GM12878 (cell line): ENCODE measurements around the gene ABI3. TPM values are rescaled to one million over a fixed set of nuclear protein-coding genes. Genes with fewer than 3 reads are reported as not detected.

Source experiments
- ATAC-seq: fragments of 200-7000 bp; cut with Tn5 transposase; 3 replicates; pipeline ENCODE4 v1.9.1; 2020; ENCODE audit warnings: mild to moderate bottlenecking, moderate library complexity
- BruUV-seq: library from RNA; stranded (reverse); fragments of 400-500 nt; replicated peaks from 2 replicates; lab custom pipeline; 2021; lab: Mats Ljungman, UMichigan
- CTCF ChIA-PET: fragments of 300-600 bp; sonication (Branson Sonifier 250); formaldehyde crosslinking; extraction: SDS; loops from one replicate; lab custom pipeline; 2021; ENCODE audit warnings: inconsistent platforms; lab: Yijun Ruan, JAX
- POLR2A ChIA-PET: fragments of 350-600 bp; formaldehyde crosslinking; extraction: SDS; loops from one replicate; lab custom pipeline; 2021; ENCODE audit warnings: inconsistent platforms; lab: Charles Lee
- RAD21 ChIA-PET: fragments of 300-600 bp; sonication (Branson Sonifier 250); formaldehyde crosslinking; loops from one replicate; lab custom pipeline; 2023; ENCODE audit warnings: antibody characterized with exemption; ENCODE audit not compliant: unreplicated experiment; lab: Charles Lee
- SMC1A ChIA-PET: fragments of 300-600 bp; sonication (Branson Sonifier 250); formaldehyde crosslinking; loops from one replicate; lab custom pipeline; 2023; ENCODE audit not compliant: unreplicated experiment, uncharacterized antibody; lab: Charles Lee
- DNase-seq: peaks from one replicate; pipeline ENCODE4 v3.0.0-alpha.2; 2011; ENCODE audit warnings: low read depth, low spot score
- FAIRE-seq: peaks from 3 replicates; lab custom pipeline; 2011; peaks lifted over from hg19 to GRCh38; lab: Jason Lieb, UNC
- H2AFZ ChIP-seq: 2 replicates; pipeline ENCODE4 v1.6.0; 2011; ENCODE audit warnings: low read depth, low read length, control low read depth; ENCODE audit not compliant: control insufficient read depth
- H3K27ac ChIP-seq: 2 replicates; pipeline ENCODE4 v1.5.1; 2011; ENCODE audit warnings: control low read depth; ENCODE audit not compliant: control insufficient read depth, insufficient read depth
- H3K27me3 ChIP-seq, 2 experiments: replicated peaks in 1 of 2; 2 replicates each; pipeline versions ENCODE4 v1.6.0 to v1.6.1; 2011; ENCODE audit warnings: low read length in 1 of 2; ENCODE audit not compliant: control insufficient read depth in 2 of 2, insufficient read depth in 2 of 2
- H3K36me3 ChIP-seq, 2 experiments: 2 replicates each; pipeline ENCODE4 v1.5.1; 2011; ENCODE audit warnings: low read length in 1 of 2; ENCODE audit not compliant: control insufficient read depth in 2 of 2, insufficient read depth in 2 of 2
- H3K4me1 ChIP-seq: 2 replicates; pipeline ENCODE4 v1.6.1; 2011; ENCODE audit warnings: mild to moderate bottlenecking, low read length, moderate library complexity, mixed read lengths; ENCODE audit not compliant: control insufficient read depth, insufficient read depth
- H3K4me2 ChIP-seq: 2 replicates; pipeline ENCODE4 v1.6.0; 2011; ENCODE audit warnings: control low read depth; ENCODE audit not compliant: control insufficient read depth, insufficient read depth
- H3K4me3 ChIP-seq: fragments of 200-600 bp; sonication (generic); 2 replicates; pipeline ENCODE4 v1.5.1; 2016
- H3K79me2 ChIP-seq: 2 replicates; pipeline ENCODE4 v1.6.0; 2011; ENCODE audit warnings: low read length; ENCODE audit not compliant: control insufficient read depth, insufficient read depth
- H3K9ac ChIP-seq: 2 replicates; pipeline ENCODE4 v1.8.0; 2011; ENCODE audit warnings: low read length, control low read depth, mixed read lengths; ENCODE audit not compliant: control insufficient read depth, insufficient read depth
- H3K9me3 ChIP-seq: replicated peaks from 3 replicates; pipeline ENCODE4 v1.5.1; 2011; ENCODE audit warnings: mild to moderate bottlenecking, low read length; ENCODE audit not compliant: control insufficient read depth, insufficient read depth
- H4K20me1 ChIP-seq: 2 replicates; pipeline ENCODE4 v1.6.0; 2011; ENCODE audit not compliant: control insufficient read depth, insufficient read depth
- CBX3 ChIP-seq: fragments of 200-600 bp; sonication (generic); IDR thresholded peaks from 2 replicates; pipeline ENCODE4 v1.6.1; 2016; ENCODE audit warnings: low read depth, borderline replicate concordance
- HDAC2 ChIP-seq: fragments of 200-600 bp; sonication (generic); IDR thresholded peaks from 2 replicates; pipeline ENCODE4 v1.6.1; 2017
- IKZF1 ChIP-seq: fragments of 450-650 bp; conservative IDR thresholded peaks from 2 replicates; pipeline ENCODE4 v1.6.1; 2017; ENCODE audit warnings: antibody characterized with exemption, mild to moderate bottlenecking
- NR2F1 ChIP-seq: fragments of 450-650 bp; conservative IDR thresholded peaks from 2 replicates; pipeline ENCODE4 v1.6.1; 2017; ENCODE audit warnings: mild to moderate bottlenecking
- SPI1 ChIP-seq: IDR thresholded peaks from 2 replicates; pipeline ENCODE4 v1.6.1; 2011; ENCODE audit warnings: low read depth, mild to moderate bottlenecking, low read length, moderate library complexity, borderline replicate concordance; ENCODE audit not compliant: insufficient read depth
- WGBS: methylation state at CpG from one replicate; pipeline ENCODE4 v1.1.6; 2016; ENCODE audit warnings: low lambda C conversion rate; ENCODE audit not compliant: insufficient replicate concordance, insufficient coverage; ENCODE audit errors: missing lambda C conversion rate; 5-methylcytosine and 5-hydroxymethylcytosine counted together
- in situ Hi-C: fragments of 300-500 bp; cut with MboI; formaldehyde crosslinking; loops from 9 replicates; pipeline ENCODE4 v1.14.3; 2018; ENCODE audit warnings: mixed read lengths
- intact Hi-C: fragments of 100-400 bp; cut with micrococcal nuclease; formaldehyde crosslinking; loops from one replicate; pipeline ENCODE4 v1.14.2; 2022; ENCODE audit not compliant: unreplicated experiment
- polyA plus RNA-seq, 11 experiments: library from polyadenylated mRNA; depleted of rRNA in 4 of 11; unstranded in 6 of 11; stranded (reverse) in 5 of 11; fragments of >200 nt; fragmentation: Nextera tagmentation in 4 of 11; fragmentation: Illumina TruSeq in 1 of 11; extraction: Ambion mirVana in 4 of 11; extraction: Trizol in 1 of 11; gene quantifications; 1 replicate in 1 of 11; 2 replicates in 10 of 11; pipeline versions ENCODE4 v1.2.1 to v1.2.3, GENCODE V29; 2011 to 2016; ENCODE audit warnings: inconsistent platforms in 2 of 11, missing spikeins in 2 of 11, low read depth in 1 of 11
- total RNA-seq, 4 experiments: library from RNA; depleted of rRNA in 3 of 4; stranded (reverse); fragments of >200 nt in 3 of 4; fragmentation: Illumina TruSeq in 1 of 4; extraction: Trizol in 1 of 4; gene quantifications; 2 replicates each; pipeline versions ENCODE4 v1.2.1 to v1.2.3, GENCODE V29; 2013 to 2021
- TF ChIP-seq, protein P1 (sequence below): fragments of 450-650 bp; IDR thresholded peaks from 2 replicates; pipeline ENCODE4 v1.6.1; 2016; ENCODE audit warnings: mild to moderate bottlenecking

Gene ABI3
- total and polyA plus RNA-seq, 10 of the 15 experiments (the other 5 are each of a cell fraction or from before 2014, with no cell fraction given) = 13.4 to 109 (median 51.1) TPM

DNA sequence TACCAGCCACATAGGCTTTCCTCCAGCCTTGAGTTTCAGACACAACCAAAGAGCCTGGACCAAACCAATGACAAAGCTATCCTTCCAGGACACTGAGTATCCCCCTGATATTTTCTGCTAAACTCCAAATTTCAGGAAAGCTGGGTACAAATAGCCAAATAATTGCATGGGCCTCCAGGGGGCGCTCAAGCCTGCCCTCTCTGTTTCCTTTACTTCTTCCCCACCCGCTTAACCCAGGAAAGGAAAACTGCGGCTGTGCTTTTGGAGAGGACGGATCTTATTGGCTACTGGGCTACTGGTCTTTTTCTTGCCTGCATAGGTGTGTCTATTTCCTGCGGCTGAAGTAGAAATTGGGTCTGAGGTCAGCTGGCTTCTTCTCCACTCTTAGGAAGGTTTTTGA is 30.2 kb upstream of the ABI3 start (continued):
- TF ChIP-seq, protein P1, sequence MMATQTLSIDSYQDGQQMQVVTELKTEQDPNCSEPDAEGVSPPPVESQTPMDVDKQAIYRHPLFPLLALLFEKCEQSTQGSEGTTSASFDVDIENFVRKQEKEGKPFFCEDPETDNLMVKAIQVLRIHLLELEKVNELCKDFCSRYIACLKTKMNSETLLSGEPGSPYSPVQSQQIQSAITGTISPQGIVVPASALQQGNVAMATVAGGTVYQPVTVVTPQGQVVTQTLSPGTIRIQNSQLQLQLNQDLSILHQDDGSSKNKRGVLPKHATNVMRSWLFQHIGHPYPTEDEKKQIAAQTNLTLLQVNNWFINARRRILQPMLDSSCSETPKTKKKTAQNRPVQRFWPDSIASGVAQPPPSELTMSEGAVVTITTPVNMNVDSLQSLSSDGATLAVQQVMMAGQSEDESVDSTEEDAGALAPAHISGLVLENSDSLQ = no peak
- TF ChIP-seq IKZF1 = peak; percentile 51
- no peak for TF ChIP-seq CBX3

DNA sequence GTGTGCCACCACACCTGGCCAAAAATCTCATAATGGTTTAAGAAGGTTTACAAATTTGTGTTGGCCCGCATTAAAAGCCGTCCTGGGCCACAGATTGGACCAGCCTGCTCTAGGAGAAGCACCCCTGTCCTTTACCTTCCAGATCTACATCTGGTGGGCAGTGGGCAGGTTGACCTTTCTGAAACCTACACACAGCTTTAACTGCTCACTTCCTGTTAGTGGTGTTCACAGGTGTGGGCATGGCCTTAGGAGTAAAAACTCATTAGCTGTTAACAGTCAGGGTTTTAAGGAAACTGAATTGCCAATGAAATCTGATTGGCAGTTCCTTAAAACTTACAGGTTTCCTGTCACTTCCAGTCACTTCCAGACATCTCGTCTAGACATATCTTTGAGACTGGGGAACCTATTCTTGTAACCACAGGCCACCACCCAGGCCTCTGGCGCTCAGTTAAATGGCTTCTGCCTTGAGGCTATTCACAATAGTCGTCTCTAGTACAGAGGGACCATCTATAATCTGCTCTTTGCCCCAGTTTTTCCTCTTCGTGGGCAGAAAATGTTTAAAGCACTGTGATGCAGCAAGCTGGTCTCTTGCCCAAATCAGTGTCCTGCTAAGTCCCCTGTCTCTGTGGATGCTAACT is 29.4 kb upstream of the ABI3 start:
- H3K36me3 ChIP-seq = no peaks in the 10 kb centered on the region
- no peaks in the 10 kb centered on the region for H3K4me1 ChIP-seq
- RAD21 ChIA-PET = interaction anchor here (0.8 to 5.9 kb wide), 13 partner anchors 9 to 545 kb away, joined by 3 to 72 read pairs (median 5); no protein-coding TSS in a partner anchor
- FAIRE-seq (no peak), DNase-seq (no peak), ATAC-seq (peak; percentile 46; the same call in 2 of the 3 replicates)
- in situ Hi-C loops (no loop called here), intact Hi-C loops (loop anchor here (1.0 kb wide), 1 partner anchor 46 kb away; no protein-coding TSS in a partner anchor)
- no peaks in the 10 kb centered on the region for H4K20me1 ChIP-seq
- SMC1A ChIA-PET = interaction anchor here (1.1 to 6.4 kb wide), 9 partner anchors 9 to 187 kb away, joined by 5 to 118 read pairs (median 14); partner anchors contain the start of genes ABI3, GNGT2 and PHOSPHO1
- WGBS = 59% methylated on average over 6 of the region's 6 CpGs
- no TSS peak for BruUV-seq
- no peak overlapping the region for H3K9ac ChIP-seq
- no peaks in the 10 kb centered on the region for H3K79me2 ChIP-seq
- POLR2A ChIA-PET = interaction anchor here (1.3 to 1.7 kb wide), 2 partner anchors 13 to 41 kb away, joined by 4 to 7 read pairs; no protein-coding TSS in a partner anchor
- H3K27me3 ChIP-seq = no peaks in the 10 kb centered on the region
- H3K4me2 ChIP-seq = no peak overlapping the region
- H3K4me3 ChIP-seq = no peak overlapping the region
- no peak for TF ChIP-seq HDAC2
- TF ChIP-seq SPI1 = peak; percentile 52; the same call in 1 of the 2 replicates
- TF ChIP-seq NR2F1 = 0 out of 2 replicates have a peak, but pooled peaks have one; percentile 11
- no peak overlapping the region for H3K27ac ChIP-seq
- no peak overlapping the region for H2AFZ ChIP-seq
- CTCF ChIA-PET = interaction anchor here (0.6 to 7.4 kb wide), 18 partner anchors 9 to 296 kb away, joined by 3 to 178 read pairs (median 6); partner anchors contain the start of gene PHOSPHO1
- peaks cover 24% of the 10 kb centered on the region; the same call in 2 of the 3 replicates for H3K9me3 ChIP-seq
